ENCODE data around the gene KDELR3.

KDELR3 gene

GRCh38 chr22:38518620-38519019, 50.7 kb downstream of the KDELR3 start:
- no peak for DNase-seq (ENCODE audit: low read depth)
- no peak for TF ChIP-seq CTCF (conservative IDR thresholded peaks at IDR 0.05; ENCODE audit: low read depth, low read length)
- H3K4me3 ChIP-seq (ENCODE audit: low read length): no peak overlapping the region

GRCh38 chr22:38519453-38520250, 51.8 kb downstream of the KDELR3 start:
- no peak for TF ChIP-seq CTCF (conservative IDR thresholded peaks at IDR 0.05; ENCODE audit: low read depth, low read length)
- no peak overlapping the region for H3K4me3 ChIP-seq (ENCODE audit: low read length)
- no peak for DNase-seq (ENCODE audit: low read depth)

GRCh38 chr22:38523029-38523428, 55.1 kb downstream of the KDELR3 start:
- no peak for TF ChIP-seq CTCF (conservative IDR thresholded peaks at IDR 0.05; ENCODE audit: low read depth, low read length)
- no peak for DNase-seq (ENCODE audit: low read depth)

GRCh38 chr22:38523479-38523878, 55.6 kb downstream of the KDELR3 start:
- no peak for DNase-seq (ENCODE audit: low read depth)
- no peak for TF ChIP-seq CTCF (conservative IDR thresholded peaks at IDR 0.05; ENCODE audit: low read depth, low read length)
- no peak overlapping the region for H3K4me3 ChIP-seq (ENCODE audit: low read length)

More at GRCh38 chr22:38523029-38523428, 55.1 kb downstream of the KDELR3 start:
- no peak overlapping the region for H3K4me3 ChIP-seq (ENCODE audit: low read length)

- no peak for TF ChIP-seq CTCF (conservative IDR thresholded peaks at IDR 0.05; ENCODE audit: low read depth, low read length)
- no peak for DNase-seq (ENCODE audit: low read depth)
- no peak overlapping the region for H3K4me3 ChIP-seq (ENCODE audit: low read length)
Measured at GRCh38 chr22:38524429-38524828, 56.5 kb downstream of the KDELR3 start.

GRCh38 chr22:38531251-38531938, 63.5 kb downstream of the KDELR3 start:
- no peak for TF ChIP-seq CTCF (conservative IDR thresholded peaks at IDR 0.05; ENCODE audit: low read depth, low read length)
- no peak overlapping the region for H3K4me3 ChIP-seq (ENCODE audit: low read length)
- no peak for DNase-seq (ENCODE audit: low read depth)
